Bronchial epithelial cell (primary cell): ENCODE data around the gene WDR86. TPM values are rescaled to one million over a fixed set of nuclear protein-coding genes. Genes with fewer than 3 reads are reported as not detected.

ENCODE experiments used
- DNase-seq: peaks from one replicate; pipeline ENCODE4 v3.0.0-alpha.2; 2010; ENCODE audit warnings: low read depth
- FAIRE-seq: peaks from 2 replicates; lab custom pipeline; 2011; peaks lifted over from hg19 to GRCh38; lab: Jason Lieb, UNC
- H3K27me3 ChIP-seq: 2 replicates; pipeline ENCODE4 v1.5.1; 2011; ENCODE audit warnings: low read length; ENCODE audit not compliant: control insufficient read depth, insufficient read depth
- H3K36me3 ChIP-seq: 2 replicates; pipeline ENCODE4 v1.5.1; 2011; ENCODE audit warnings: low read length; ENCODE audit not compliant: control insufficient read depth, insufficient read depth
- H3K4me3 ChIP-seq: 2 replicates; pipeline ENCODE4 v1.5.1; 2011; ENCODE audit warnings: mild to moderate bottlenecking, low read depth, low read length, control low read depth
- total RNA-seq: library from RNA; depleted of rRNA; stranded (reverse); fragments of >200 nt; gene quantifications from 2 replicates; pipeline ENCODE4 v1.2.1, GENCODE V29; 2014
- TF ChIP-seq, protein P1 (sequence below): IDR thresholded peaks from 2 replicates; pipeline ENCODE4 v1.5.1; 2011; ENCODE audit warnings: mild to moderate bottlenecking, moderate library complexity, low read length, control low read depth, inconsistent platforms; ENCODE audit not compliant: insufficient read depth, severe bottlenecking

Gene WDR86
- total RNA-seq, 1 donor from 2014 or later: 0.79 TPM

DNA sequence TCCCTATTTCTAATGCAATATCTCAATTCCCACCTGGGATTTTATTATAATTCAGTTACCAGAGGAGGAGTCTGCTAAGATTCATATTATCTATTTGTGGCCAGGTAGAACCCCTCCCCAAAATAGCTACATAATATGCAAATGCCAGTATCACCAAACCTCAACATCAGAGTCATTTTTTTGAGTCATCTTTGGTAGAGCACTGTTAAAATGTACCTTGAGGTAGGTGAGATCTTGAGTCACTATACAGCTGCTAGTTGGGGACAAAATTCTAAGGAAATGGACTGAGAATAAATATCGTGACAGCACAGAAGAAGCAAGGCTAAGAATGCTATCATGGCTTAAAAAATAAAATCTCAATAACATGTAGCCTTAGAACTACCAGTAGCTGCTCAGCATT lies 34.8 kb upstream of the WDR86 start:
- Histone ChIP-seq H3K4me3 (no peak overlapping the region), H3K36me3 (no peaks in the 10 kb centered on the region), H3K27me3 (peaks cover 3% of the 10 kb centered on the region)
- TF ChIP-seq, protein P1, sequence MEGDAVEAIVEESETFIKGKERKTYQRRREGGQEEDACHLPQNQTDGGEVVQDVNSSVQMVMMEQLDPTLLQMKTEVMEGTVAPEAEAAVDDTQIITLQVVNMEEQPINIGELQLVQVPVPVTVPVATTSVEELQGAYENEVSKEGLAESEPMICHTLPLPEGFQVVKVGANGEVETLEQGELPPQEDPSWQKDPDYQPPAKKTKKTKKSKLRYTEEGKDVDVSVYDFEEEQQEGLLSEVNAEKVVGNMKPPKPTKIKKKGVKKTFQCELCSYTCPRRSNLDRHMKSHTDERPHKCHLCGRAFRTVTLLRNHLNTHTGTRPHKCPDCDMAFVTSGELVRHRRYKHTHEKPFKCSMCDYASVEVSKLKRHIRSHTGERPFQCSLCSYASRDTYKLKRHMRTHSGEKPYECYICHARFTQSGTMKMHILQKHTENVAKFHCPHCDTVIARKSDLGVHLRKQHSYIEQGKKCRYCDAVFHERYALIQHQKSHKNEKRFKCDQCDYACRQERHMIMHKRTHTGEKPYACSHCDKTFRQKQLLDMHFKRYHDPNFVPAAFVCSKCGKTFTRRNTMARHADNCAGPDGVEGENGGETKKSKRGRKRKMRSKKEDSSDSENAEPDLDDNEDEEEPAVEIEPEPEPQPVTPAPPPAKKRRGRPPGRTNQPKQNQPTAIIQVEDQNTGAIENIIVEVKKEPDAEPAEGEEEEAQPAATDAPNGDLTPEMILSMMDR: no peak
- no peak for DNase-seq
- FAIRE-seq: no peak

DNA sequence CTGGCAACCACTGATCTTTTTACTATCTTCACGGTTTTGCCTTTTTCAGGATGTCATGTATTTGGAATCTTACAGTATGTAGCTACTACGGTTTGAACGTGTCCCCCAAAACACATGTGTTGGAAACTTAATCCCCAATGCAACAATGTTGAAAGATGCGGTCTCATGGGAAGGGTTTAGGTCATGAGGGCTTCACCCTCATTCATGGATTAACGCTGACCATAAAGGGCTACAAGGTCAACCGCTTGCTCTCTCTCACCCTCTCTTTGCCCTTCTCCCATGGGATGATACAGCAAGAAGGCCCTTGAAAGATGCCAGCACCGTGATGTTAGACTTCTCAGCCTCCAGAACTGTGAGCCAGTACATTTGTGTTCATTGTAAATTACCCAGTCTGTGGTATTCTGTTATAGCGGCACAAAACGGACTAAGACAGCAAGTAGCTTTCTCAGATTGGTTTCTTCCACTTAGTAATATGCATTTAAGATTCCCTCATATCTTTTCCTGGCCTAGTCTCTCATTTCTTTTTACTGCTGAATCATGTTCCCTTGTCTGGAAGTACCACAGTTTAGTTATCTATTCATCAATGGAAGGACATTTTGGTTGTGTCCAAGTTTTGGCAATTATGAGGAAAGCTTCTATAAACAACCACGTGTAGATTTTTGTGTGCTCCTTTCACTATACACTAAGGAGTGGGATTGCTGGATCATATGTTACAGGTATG lies 33.1 kb upstream of the WDR86 start:
- Histone ChIP-seq H3K27me3 (peaks cover 7% of the 10 kb centered on the region), H3K4me3 (no peak overlapping the region), H3K36me3 (no peaks in the 10 kb centered on the region)
- TF ChIP-seq, protein P1: no peak
- DNase-seq (no peak), FAIRE-seq (no peak)

DNA sequence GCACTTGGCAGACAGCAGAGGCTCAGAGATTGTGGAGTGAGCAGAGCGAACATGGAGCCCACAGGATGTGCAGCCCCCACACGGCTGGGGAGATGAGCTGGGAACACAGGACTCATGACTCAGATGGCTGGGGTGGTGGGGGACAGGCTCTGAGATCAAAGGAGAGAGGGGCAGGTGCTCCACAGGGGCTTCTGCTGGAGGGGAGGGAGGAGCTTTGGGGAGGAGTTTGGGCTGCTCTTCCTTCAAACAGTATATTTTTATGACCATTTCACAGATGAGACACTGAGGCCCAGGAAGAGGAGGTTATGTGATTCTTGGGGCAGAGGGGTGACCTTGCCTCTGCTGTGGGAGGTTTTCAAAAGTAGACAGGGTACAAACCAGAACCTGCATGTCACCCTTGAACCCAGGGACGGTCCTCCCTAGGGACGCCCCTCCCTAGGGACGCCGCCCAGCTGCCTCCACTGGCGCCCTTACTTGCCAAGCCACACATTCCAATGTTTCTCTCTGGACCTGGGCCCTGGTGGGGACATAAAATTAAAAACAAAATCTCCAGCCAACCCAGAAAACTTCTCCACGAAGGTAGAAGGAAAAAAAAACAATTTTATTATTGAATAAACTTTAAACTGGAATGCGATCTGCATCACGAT lies 31.1 kb upstream of the WDR86 start:
- FAIRE-seq: no peak
- Histone ChIP-seq H3K27me3 (peaks cover 7% of the 10 kb centered on the region), H3K36me3 (no peaks in the 10 kb centered on the region), H3K4me3 (no peak overlapping the region)
- TF ChIP-seq, protein P1: no peak
- DNase-seq: no peak

DNA sequence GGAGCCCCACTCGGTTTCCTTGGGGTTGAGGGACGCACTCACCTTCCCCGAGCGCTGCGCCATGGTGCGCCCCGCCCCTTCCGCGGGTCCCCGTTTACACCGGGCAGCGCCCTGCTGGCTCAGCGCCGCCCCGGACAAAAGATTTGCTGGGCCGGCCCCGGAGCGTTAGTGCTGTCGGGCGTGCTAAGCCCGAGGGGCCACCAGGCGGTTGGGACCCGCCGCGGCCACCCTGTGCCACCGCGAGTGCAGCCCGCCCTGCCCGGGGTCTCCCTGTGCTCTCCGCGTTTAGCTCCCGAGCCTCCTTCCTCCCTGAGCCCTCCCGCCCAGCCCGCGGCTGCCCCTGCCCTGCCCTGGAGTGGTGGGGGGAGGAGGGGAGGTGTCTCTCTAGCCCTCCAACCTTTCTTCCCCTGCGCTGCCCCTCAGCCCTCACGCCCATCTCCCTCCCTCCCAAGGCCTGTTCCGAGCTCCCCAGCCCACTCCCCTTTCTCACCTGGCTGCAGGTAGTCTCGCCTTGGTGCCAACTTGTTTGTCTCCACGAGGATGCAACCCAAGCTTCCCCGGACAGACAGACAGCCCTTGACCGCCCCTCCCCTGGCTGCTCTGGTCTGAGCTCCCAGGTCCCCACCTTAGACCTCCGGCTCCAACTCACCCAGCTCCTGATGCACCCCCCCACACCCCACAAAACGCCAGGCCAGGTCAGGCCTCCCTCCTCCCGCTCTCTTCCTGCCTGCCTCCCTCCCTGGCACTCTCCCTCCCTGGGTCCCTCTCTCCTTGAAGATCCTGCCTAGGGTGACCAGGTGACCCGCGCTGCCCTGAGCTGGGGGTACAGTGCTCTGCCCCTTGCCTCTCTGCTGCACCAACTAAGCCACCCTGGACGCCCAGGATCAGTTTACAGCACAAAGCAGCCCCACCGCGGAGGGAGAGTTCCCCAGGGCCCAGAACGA lies 30.3 kb upstream of the WDR86 start, which contains the start of gene CRYGN:
TSS of gene CRYGN (minus strand) at position 287 of the 944 bp plus-strand sequence. CDS start at position 63, 224 bp downstream.
- no peak for DNase-seq
- TF ChIP-seq, protein P1: no peak
- Histone ChIP-seq H3K4me3 (peak within 1 kb of the TSS; percentile 26), H3K36me3 (no peaks in the 10 kb centered on the region), H3K27me3 (peaks cover 7% of the 10 kb centered on the region)
- FAIRE-seq: no peak

DNA sequence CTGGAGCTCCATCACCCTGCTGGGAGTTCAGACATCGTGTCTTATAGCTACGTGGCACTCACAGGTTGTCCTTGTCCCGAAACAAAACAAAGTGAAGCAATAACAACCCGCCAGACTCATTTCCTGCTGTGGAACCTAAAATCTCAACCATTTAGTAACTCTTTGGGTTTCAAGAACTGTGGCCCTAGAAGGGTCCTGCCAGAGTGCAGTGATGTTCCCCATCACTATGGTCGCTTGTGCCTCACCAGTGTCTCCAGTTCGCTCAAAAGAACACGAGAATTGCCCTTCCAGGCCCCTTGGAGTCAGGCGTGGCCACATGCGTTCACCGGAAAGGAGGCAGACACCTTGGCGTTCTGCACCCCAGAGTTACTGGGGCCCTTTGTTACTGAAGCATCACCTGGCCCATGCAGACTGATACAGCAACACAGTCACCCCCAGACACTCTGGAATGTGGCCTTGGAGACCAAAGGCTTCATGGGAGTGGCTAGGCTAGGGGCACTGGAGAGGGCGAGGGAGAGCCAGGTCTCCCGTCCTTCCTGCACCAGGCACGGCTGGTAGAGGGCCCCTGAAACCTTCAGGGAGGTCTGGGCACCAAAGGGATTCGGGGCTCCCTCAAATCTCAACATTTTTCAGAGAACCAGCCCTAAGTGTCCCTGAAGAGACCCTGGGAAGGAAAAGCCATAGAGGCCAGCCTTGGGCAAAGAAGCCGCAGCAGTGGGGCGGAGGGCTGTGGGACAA lies 29.2 kb upstream of the WDR86 start:
- H3K27me3 ChIP-seq: peaks cover 7% of the 10 kb centered on the region
- FAIRE-seq (no peak), DNase-seq (no peak)
- TF ChIP-seq, protein P1: no peak
- no peak overlapping the region for H3K4me3 ChIP-seq
- H3K36me3 ChIP-seq: no peaks in the 10 kb centered on the region
